Amniotic epithelial cell (primary cell): ENCODE data around the gene ISG15.
"Not testable (repeated sequence)": the region's sequence is repeated elsewhere in the genome, so short reads cannot be mapped to it uniquely, and the experiment has no call there.

Experiments used
- DNase-seq: peaks from one replicate; pipeline ENCODE4 v3.0.0-alpha.2; 2010; ENCODE audit warnings: low read depth

ISG15 gene

GRCh38 chr1:1012736-1013104 is 577 bp upstream of the ISG15 start:
- not testable (repeated sequence) for DNase-seq

GRCh38 chr1:1013922-1014648 is 788 bp downstream of the ISG15 start:
- DNase-seq: no peak

- no peak for DNase-seq
Measured at GRCh38 chr1:1014799-1015681, 1.7 kb downstream of the ISG15 start.

GRCh38 chr1:1017397-1018320 is 4.4 kb downstream of the ISG15 start:
- not testable (repeated sequence) for DNase-seq

- not testable (repeated sequence) for DNase-seq
Measured at GRCh38 chr1:1018321-1018685, 5.0 kb downstream of the ISG15 start.

- peak; percentile 70 for DNase-seq
Measured at GRCh38 chr1:1019122-1019999, 6.1 kb downstream of the ISG15 start.

- no peak for DNase-seq
Measured at GRCh38 chr1:1020000-1020404, 6.7 kb downstream of the ISG15 start, which contains the start of gene AGRN. Gene AGRN, plus strand, starts transcription at chr1:1020120. Its CDS starts 53 bp downstream, at chr1:1020173.

- DNase-seq: no peak
Measured at GRCh38 chr1:1020415-1021009, 7.2 kb downstream of the ISG15 start.

GRCh38 chr1:1021010-1021919 is 8.0 kb downstream of the ISG15 start:
- peak; percentile 69 for DNase-seq

- peak; percentile 78 for DNase-seq
Measured at GRCh38 chr1:1021920-1022259, 8.6 kb downstream of the ISG15 start.

- no peak for DNase-seq
Measured at GRCh38 chr1:1022302-1023009, 9.2 kb downstream of the ISG15 start.

GRCh38 chr1:1023700-1024099 is 10.4 kb downstream of the ISG15 start:
- DNase-seq: no peak

- DNase-seq: no peak
Measured at GRCh38 chr1:1024149-1024770, 11.0 kb downstream of the ISG15 start.

- peak; percentile 55 for DNase-seq
Measured at GRCh38 chr1:1024771-1025699, 11.7 kb downstream of the ISG15 start.

GRCh38 chr1:1025730-1026129 is 12.4 kb downstream of the ISG15 start:
- no peak for DNase-seq

GRCh38 chr1:1026599-1027413 is 13.5 kb downstream of the ISG15 start:
- DNase-seq: no peak

- DNase-seq: no peak
Measured at GRCh38 chr1:1027791-1028190, 14.5 kb downstream of the ISG15 start.
